BLaER1 treated with 17β-estradiol and CSF1 and Interleukin-3, amounts not matched to agents 10 nM and 100 nM (cell line): Measurements from ENCODE around the gene FGFR2.

ENCODE experiments used
- H3K27ac ChIP-seq, 11 experiments: shearing (Covaris generic); formaldehyde crosslinking; 2 replicates each; pipeline ENCODE4 v1.8.1; 2022
- H3K27me3 ChIP-seq, 11 experiments: shearing (Covaris generic); formaldehyde crosslinking; 2 replicates each; pipeline ENCODE4 v1.8.1; 2022
- H3K36me3 ChIP-seq, 11 experiments: shearing (Covaris generic); formaldehyde crosslinking; 2 replicates each; pipeline ENCODE4 v1.8.1; 2022
- H3K4me1 ChIP-seq, 10 experiments: shearing (Covaris generic); formaldehyde crosslinking; 2 replicates each; pipeline ENCODE4 v1.8.1; 2022
- H3K4me2 ChIP-seq, 11 experiments: shearing (Covaris generic); formaldehyde crosslinking; 2 replicates each; pipeline ENCODE4 v1.8.1; 2022
- H3K4me3 ChIP-seq, 10 experiments: shearing (Covaris generic); formaldehyde crosslinking; 2 replicates each; pipeline ENCODE4 v1.8.1; 2022
- H3K9ac ChIP-seq, 11 experiments: shearing (Covaris generic); formaldehyde crosslinking; 2 replicates each; pipeline ENCODE4 v1.8.1; 2022
- H3K9me3 ChIP-seq, 11 experiments: shearing (Covaris generic); formaldehyde crosslinking; replicated peaks in 1 of 11; 2 replicates each; pipeline ENCODE4 v1.8.1; 2022
- H4K20me1 ChIP-seq, 11 experiments: shearing (Covaris generic); formaldehyde crosslinking; 2 replicates each; pipeline ENCODE4 v1.8.1; 2022
- Cebpa-rat ChIP-seq, 11 experiments: shearing (Covaris generic); IDR thresholded peaks; 2 replicates each; pipeline ENCODE4 v1.8.1; 2022

The FGFR2 gene

DNA sequence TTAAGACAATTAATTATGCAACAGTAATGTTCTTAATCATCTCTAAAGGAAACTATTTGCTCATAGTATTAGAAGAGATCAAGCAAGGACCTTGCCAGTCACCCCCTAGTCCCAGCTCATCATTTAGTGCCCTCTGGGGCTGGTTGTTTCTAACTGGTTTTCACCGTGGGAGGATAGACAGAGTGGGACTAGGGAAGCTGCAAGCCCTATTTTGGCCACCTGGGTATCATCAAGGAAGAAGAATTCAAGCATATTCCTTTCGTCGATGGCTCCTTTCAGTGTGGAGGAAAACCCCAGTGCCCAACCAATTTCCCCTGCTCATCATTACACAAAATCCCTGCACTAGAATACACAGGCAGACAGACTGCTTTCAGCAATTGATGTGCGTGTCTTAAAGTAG is 30.6 kb upstream of the FGFR2 start:
- Histone ChIP-seq H3K36me3 (no peaks in the 10 kb centered on the region), H3K4me1 (no peaks in the 10 kb centered on the region; a peak in 2 of 20 replicates), H4K20me1 (no peaks in the 10 kb centered on the region), H3K27ac (no peak overlapping the region), H3K4me2 (no peak overlapping the region; a peak in 1 of 22 replicates), H3K9me3 (no peaks in the 10 kb centered on the region), H3K4me3 (no peak overlapping the region), H3K9ac (no peak overlapping the region), H3K27me3 (no peaks in the 10 kb centered on the region)
- TF ChIP-seq Cebpa-rat (IDR thresholded peaks at IDR 0.05), result no peak

DNA sequence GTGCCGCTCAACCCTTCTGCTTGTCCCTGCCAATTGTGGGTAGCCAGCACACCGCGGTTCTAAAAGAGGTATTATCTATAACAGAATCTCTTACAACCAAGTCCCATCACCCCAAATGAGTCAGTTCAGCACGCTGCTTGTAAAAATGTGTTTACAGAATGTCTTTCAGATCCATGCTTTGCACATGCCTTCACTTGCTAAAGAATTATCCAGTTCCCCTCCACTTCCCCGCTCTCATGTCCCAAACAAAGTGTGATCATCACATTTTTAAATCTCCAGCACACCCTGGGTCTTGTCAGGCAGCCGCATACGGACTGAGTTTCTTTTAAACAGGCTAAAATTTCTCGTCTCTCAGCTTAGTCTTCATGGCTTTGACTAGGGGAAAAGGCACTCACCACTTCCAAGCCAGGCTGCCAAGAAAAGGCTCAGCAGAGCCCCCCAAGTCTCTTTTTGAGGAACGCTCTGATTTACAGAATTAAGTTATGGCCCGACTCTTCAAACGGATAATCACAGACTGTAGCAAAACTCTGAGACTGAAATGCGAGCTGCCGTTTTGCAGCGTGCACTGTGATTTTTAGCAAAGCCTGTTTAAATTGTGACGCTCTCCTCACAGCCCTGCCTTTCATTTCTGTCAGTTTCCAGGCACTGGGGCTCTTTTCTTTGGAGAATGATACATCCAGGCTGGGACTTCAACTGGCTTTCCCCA is 29.8 kb upstream of the FGFR2 start:
- H4K20me1 ChIP-seq, result no peaks in the 10 kb centered on the region
- no peak for TF ChIP-seq Cebpa-rat (IDR thresholded peaks at IDR 0.05)
- no peaks in the 10 kb centered on the region for H3K9me3 ChIP-seq
- no peak overlapping the region for H3K9ac ChIP-seq
- H3K36me3 ChIP-seq, result no peaks in the 10 kb centered on the region
- no peak overlapping the region for H3K4me2 ChIP-seq
- H3K27me3 ChIP-seq, result no peaks in the 10 kb centered on the region
- no peak overlapping the region for H3K4me3 ChIP-seq
- no peaks in the 10 kb centered on the region; a peak in 2 of 20 replicates for H3K4me1 ChIP-seq
- no peak overlapping the region for H3K27ac ChIP-seq

DNA sequence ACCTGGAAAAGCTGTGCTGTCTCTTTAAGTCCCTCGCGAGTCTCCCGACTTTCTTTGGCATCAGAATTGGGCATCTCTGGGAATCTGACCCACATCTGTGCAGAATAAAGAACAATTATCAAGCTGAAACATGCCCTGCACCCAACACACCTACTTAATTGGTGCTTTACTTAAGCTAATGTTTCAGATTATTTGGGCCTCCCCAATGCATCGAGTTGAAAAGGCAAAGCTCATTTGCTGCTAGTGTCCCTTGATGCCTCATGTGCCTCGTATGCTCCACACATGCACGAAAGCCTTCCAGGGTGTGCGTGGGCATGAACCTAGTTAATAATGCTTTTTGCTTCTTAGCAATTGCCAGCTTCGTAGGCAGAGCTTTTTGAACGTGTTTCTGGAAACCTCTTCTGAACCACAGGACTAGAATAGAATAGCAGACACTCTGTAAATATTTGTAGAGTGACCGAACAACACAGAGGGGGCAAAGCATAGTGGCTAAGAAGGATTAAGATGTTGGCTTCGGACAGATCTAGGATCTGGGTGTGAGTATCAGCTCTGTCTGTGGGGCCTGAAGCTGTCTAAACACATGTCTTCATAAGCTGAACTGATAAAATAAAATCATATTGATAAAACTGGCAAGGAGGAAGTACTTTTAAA is 26.7 kb upstream of the FGFR2 start:
- TF ChIP-seq Cebpa-rat (IDR thresholded peaks at IDR 0.05), result no peak
- Histone ChIP-seq H3K9ac (no peak overlapping the region), H3K27ac (no peak overlapping the region), H3K36me3 (no peaks in the 10 kb centered on the region), H4K20me1 (no peaks in the 10 kb centered on the region), H3K27me3 (no peaks in the 10 kb centered on the region), H3K9me3 (no peaks in the 10 kb centered on the region), H3K4me2 (no peak overlapping the region), H3K4me3 (no peak overlapping the region), H3K4me1 (peaks cover 0 to 4% (median 0%) of the 10 kb centered on the region in 10 experiments; a peak in 3 of 20 replicates)

DNA sequence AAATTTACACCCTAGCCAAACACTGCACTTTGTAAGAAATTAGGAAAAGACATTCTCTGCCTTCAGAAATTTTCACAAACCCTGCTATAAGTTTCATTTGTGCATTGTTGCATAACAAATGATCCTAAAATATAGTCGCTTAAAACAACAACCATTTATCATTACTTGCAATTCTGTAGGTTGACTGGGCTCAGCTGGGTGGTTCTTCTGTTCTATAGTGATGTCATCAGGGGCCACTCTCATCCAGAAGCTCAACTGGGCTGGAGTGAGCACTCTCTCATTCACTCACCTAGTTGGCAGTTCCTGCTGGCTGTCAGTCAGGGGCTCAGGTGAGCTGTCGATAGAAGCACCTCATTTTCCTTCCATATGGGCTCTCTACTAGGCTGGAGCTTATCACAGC is 20.7 kb upstream of the FGFR2 start:
- no peak overlapping the region for H3K27ac ChIP-seq
- no peaks in the 10 kb centered on the region for H3K27me3 ChIP-seq
- TF ChIP-seq Cebpa-rat (IDR thresholded peaks at IDR 0.05), result no peak
- no peak overlapping the region for H3K4me3 ChIP-seq
- H3K4me1 ChIP-seq, result peaks cover 0 to 19% (median 13%) of the 10 kb centered on the region in 10 experiments; a peak in 14 of 20 replicates
- no peak overlapping the region for H3K9ac ChIP-seq
- no peaks in the 10 kb centered on the region; a peak in 1 of 22 replicates for H4K20me1 ChIP-seq
- no peak overlapping the region for H3K4me2 ChIP-seq
- peaks cover 12 to 20% (median 17%) of the 10 kb centered on the region in 11 experiments for H3K9me3 ChIP-seq
- no peaks in the 10 kb centered on the region for H3K36me3 ChIP-seq

DNA sequence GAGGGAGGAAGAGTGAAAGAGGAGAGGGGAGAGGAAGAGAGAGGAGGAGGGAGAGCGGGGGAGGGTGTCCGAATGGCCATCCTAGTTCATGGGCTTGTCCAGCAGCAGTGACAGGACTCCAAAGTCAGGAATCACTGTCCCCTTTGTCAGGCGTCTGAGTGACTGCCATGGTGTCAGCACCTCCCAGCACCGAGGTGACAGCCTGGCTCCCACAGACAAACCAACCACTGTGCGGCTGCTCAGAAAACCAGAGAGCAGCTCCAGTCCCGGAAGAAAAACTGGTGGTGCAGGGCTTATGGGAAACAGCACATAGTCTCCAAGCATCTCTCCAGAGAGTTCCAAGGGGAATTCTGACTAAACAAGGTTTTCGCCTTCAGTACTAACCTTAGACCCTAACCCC is 18.9 kb upstream of the FGFR2 start:
- peaks cover 12 to 20% (median 17%) of the 10 kb centered on the region in 11 experiments for H3K9me3 ChIP-seq
- no peaks in the 10 kb centered on the region for H3K36me3 ChIP-seq
- no peak for TF ChIP-seq Cebpa-rat (IDR thresholded peaks at IDR 0.05)
- peak overlapping the region in 9 of 11 experiments; percentile 26 to 72 (median 50); a peak in 17 of 22 replicates for H3K4me2 ChIP-seq
- no peaks in the 10 kb centered on the region; a peak in 1 of 22 replicates for H4K20me1 ChIP-seq
- H3K4me3 ChIP-seq, result no peak overlapping the region
- H3K27ac ChIP-seq, result no peak overlapping the region
- H3K4me1 ChIP-seq, result peaks cover 0 to 19% (median 13%) of the 10 kb centered on the region in 10 experiments; a peak in 14 of 20 replicates
- H3K9ac ChIP-seq, result no peak overlapping the region
- H3K27me3 ChIP-seq, result no peaks in the 10 kb centered on the region

DNA sequence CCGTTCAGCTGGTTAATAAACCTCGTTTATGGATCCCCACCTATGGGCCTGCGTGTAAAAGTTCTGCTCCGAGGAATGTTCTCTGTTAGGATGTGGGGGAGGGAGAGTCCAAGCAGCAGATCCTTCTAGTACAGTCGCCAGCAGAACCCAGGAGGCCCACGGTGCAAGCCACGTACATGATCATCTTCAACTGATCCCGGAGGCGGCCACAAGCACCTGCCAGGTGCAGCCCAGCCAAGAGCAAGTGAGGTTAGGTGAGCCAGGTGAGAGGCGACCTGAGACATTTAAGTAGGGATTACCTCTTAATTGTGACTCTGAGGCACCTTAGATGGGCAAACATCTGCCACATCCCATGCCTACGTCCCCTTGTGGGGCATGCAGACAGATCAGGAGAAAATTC is 18.0 kb upstream of the FGFR2 start:
- Histone ChIP-seq H3K9me3 (peaks cover 12 to 20% (median 17%) of the 10 kb centered on the region in 11 experiments), H3K4me2 (no peak overlapping the region), H3K27me3 (no peaks in the 10 kb centered on the region), H3K27ac (no peak overlapping the region), H3K4me3 (no peak overlapping the region), H3K4me1 (peaks cover 0 to 15% (median 13%) of the 10 kb centered on the region in 10 experiments; a peak in 14 of 20 replicates), H3K36me3 (no peaks in the 10 kb centered on the region), H4K20me1 (no peaks in the 10 kb centered on the region; a peak in 1 of 22 replicates), H3K9ac (no peak overlapping the region)
- TF ChIP-seq Cebpa-rat (IDR thresholded peaks at IDR 0.05), result no peak

DNA sequence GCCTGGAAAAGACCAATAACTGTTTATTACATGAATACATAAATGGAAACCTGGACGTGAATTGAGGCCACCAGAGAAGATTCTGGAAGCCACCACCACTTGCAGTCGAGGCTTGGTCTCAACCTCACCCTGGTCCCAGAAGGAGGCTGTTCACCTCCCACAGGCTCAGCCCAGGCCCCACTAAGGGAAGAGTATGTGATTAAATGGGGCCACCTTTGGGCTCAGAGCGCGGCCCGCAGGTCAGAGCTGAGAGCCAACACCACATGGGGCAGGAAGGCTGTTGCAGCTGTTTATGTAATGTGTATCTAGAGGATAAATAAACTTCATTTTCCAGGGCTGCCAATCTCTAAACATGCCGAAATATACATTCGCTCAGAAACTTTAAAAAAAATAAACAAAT is 17.6 kb upstream of the FGFR2 start:
- Histone ChIP-seq H3K4me3 (no peak overlapping the region), H3K36me3 (no peaks in the 10 kb centered on the region), H3K9me3 (peaks cover 12 to 20% (median 17%) of the 10 kb centered on the region in 11 experiments), H3K4me1 (peaks cover 0 to 15% (median 13%) of the 10 kb centered on the region in 10 experiments; a peak in 14 of 20 replicates), H3K4me2 (no peak overlapping the region), H3K27me3 (no peaks in the 10 kb centered on the region; a peak in 1 of 22 replicates), H3K27ac (no peak overlapping the region), H4K20me1 (no peaks in the 10 kb centered on the region; a peak in 1 of 22 replicates), H3K9ac (no peak overlapping the region)
- TF ChIP-seq Cebpa-rat (IDR thresholded peaks at IDR 0.05), result no peak

DNA sequence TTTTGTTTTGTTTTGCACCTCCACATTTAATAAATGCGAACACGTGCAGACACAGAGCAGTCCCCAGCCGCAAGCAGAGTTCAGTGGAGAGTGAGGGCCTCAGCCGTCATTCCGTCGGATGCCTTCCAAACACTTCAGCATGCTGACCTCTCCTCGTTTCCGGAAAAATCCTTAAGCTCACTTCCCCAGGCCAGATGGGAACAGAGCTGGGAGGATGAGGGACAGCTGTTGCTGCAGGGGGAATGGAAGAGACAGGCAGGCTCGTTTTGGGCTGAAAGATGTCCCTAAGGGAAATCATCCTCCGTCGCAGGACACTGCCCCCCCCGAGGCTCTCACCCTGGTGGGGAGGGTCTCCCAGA is 17.2 kb upstream of the FGFR2 start:
- Histone ChIP-seq H4K20me1 (no peaks in the 10 kb centered on the region; a peak in 1 of 22 replicates), H3K27ac (no peak overlapping the region), H3K4me1 (peaks cover 0 to 15% (median 13%) of the 10 kb centered on the region in 10 experiments; a peak in 14 of 20 replicates), H3K9me3 (peaks cover 12 to 20% (median 17%) of the 10 kb centered on the region in 11 experiments), H3K27me3 (peaks cover 0 to 1% (median 0%) of the 10 kb centered on the region in 11 experiments; a peak in 1 of 22 replicates), H3K36me3 (no peaks in the 10 kb centered on the region), H3K4me2 (no peak overlapping the region), H3K4me3 (no peak overlapping the region), H3K9ac (no peak overlapping the region)
- TF ChIP-seq Cebpa-rat (IDR thresholded peaks at IDR 0.05), result no peak

DNA sequence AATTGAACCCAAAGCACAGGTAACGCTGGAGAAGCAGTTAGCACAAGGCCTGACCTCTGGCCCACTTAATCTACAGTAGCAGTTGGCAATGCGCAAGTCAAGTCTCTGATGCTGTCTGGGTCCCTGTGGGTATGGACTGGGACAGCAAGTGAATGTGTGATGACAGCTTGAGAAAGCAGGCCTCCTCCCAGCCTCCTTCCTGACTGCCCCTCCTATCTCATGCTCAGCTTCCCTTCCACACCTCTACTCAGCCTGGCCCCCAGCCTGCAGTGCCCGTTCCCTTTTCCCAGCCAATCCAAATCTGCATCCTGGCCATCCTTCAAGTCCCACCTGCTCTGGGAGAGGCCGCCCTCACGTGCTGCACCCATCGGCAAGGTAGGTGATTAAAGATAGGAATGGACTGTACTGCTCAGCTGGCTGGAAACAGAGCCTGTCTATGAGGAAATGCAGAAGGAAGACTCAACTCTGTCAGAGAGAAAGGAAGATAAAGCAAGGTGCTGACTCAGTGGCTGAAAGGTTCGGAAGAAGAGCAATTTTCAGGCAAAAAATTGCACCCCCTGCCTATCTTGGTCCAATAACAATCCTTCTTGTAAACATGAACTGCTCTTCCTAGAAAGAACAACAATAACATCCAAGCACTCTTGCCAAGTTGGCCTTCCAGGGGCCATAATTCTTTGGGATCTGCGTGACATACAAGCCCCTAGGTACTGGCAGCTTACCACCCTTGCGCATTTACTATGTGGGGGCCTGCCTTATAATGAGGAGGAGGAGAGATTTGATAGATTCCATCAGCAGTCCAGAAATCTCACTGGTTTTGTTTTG is 16.6 kb upstream of the FGFR2 start:
- TF ChIP-seq Cebpa-rat (IDR thresholded peaks at IDR 0.05), result no peak
- Histone ChIP-seq H3K9me3 (peaks cover 12 to 20% (median 17%) of the 10 kb centered on the region in 11 experiments), H3K27me3 (peaks cover 0 to 7% (median 0%) of the 10 kb centered on the region in 11 experiments; a peak in 3 of 22 replicates)

More for the DNA sequence above, 16.6 kb upstream of the FGFR2 start:
- Histone ChIP-seq H3K4me1 (peaks cover 0 to 15% (median 13%) of the 10 kb centered on the region in 10 experiments; a peak in 14 of 20 replicates), H3K4me2 (no peak overlapping the region), H3K36me3 (no peaks in the 10 kb centered on the region), H4K20me1 (no peaks in the 10 kb centered on the region; a peak in 1 of 22 replicates), H3K27ac (no peak overlapping the region), H3K9ac (no peak overlapping the region), H3K4me3 (no peak overlapping the region)
